ENCODE data around the gene COL4A3.

DNA sequence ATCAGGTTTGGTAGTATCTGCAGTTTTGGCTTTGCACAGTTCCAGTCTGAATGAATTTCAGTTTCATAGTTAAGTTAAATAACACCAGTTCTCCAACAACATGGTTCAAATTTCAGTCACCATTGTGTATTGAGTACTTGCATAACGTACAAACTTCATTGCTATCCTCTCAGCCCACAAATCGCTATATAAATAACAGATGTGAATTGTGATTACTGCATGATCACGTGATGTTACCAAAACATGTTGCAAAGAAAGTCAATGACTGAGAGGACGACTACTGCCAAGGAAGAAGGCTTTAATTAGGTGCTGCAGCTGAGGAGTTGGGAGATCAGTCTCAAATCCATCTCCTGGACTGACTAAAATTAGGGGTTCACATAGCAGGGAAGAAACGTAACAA lies 48.7 kb upstream of the COL4A3 start:
- no peak for TF ChIP-seq POLR2AphosphoS5 (IDR thresholded peaks at IDR 0.05; ENCODE audit: control insufficient read depth, insufficient read depth, low read depth, low read length)
- TF ChIP-seq MAFF (IDR thresholded peaks at IDR 0.05; ENCODE audit: low read length): no peak
- no peak for TF ChIP-seq LARP7 (IDR thresholded peaks at IDR 0.05)
- TF ChIP-seq, protein P1, sequence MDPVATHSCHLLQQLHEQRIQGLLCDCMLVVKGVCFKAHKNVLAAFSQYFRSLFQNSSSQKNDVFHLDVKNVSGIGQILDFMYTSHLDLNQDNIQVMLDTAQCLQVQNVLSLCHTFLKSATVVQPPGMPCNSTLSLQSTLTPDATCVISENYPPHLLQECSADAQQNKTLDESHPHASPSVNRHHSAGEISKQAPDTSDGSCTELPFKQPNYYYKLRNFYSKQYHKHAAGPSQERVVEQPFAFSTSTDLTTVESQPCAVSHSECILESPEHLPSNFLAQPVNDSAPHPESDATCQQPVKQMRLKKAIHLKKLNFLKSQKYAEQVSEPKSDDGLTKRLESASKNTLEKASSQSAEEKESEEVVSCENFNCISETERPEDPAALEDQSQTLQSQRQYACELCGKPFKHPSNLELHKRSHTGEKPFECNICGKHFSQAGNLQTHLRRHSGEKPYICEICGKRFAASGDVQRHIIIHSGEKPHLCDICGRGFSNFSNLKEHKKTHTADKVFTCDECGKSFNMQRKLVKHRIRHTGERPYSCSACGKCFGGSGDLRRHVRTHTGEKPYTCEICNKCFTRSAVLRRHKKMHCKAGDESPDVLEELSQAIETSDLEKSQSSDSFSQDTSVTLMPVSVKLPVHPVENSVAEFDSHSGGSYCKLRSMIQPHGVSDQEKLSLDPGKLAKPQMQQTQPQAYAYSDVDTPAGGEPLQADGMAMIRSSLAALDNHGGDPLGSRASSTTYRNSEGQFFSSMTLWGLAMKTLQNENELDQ (CRISPR knock-in tag; IDR thresholded peaks at IDR 0.05; ENCODE audit: borderline replicate concordance): no peak
- TF ChIP-seq PRPF4 (IDR thresholded peaks at IDR 0.05; ENCODE audit: insufficient read depth, low read depth, low read length, poor library complexity, severe bottlenecking): no peak
- TF ChIP-seq, protein P2, sequence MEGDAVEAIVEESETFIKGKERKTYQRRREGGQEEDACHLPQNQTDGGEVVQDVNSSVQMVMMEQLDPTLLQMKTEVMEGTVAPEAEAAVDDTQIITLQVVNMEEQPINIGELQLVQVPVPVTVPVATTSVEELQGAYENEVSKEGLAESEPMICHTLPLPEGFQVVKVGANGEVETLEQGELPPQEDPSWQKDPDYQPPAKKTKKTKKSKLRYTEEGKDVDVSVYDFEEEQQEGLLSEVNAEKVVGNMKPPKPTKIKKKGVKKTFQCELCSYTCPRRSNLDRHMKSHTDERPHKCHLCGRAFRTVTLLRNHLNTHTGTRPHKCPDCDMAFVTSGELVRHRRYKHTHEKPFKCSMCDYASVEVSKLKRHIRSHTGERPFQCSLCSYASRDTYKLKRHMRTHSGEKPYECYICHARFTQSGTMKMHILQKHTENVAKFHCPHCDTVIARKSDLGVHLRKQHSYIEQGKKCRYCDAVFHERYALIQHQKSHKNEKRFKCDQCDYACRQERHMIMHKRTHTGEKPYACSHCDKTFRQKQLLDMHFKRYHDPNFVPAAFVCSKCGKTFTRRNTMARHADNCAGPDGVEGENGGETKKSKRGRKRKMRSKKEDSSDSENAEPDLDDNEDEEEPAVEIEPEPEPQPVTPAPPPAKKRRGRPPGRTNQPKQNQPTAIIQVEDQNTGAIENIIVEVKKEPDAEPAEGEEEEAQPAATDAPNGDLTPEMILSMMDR (IDR thresholded peaks at IDR 0.05 in 2 of 3, conservative IDR thresholded peaks at IDR 0.05 in 1 of 3; ENCODE audit: insufficient read depth in 2 of 3, low read depth in 1 of 3, low read length in 3 of 3): no peak
- TF ChIP-seq, protein P3, sequence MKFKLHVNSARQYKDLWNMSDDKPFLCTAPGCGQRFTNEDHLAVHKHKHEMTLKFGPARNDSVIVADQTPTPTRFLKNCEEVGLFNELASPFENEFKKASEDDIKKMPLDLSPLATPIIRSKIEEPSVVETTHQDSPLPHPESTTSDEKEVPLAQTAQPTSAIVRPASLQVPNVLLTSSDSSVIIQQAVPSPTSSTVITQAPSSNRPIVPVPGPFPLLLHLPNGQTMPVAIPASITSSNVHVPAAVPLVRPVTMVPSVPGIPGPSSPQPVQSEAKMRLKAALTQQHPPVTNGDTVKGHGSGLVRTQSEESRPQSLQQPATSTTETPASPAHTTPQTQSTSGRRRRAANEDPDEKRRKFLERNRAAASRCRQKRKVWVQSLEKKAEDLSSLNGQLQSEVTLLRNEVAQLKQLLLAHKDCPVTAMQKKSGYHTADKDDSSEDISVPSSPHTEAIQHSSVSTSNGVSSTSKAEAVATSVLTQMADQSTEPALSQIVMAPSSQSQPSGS (CRISPR knock-in tag; IDR thresholded peaks at IDR 0.05): no peak

All from K562 (cell line).